Activated CD8-positive, alpha-beta T cell treated with anti-CD3 and anti-CD28 coated beads, Interleukin-2, amount 10 ng/mL, durations not matched to agents 7 days and 5 days (primary cell): ENCODE measurements around the gene ZNF48. TPM values are rescaled to one million over a fixed set of nuclear protein-coding genes. Genes with fewer than 3 reads are reported as not detected.

ENCODE experiments used
- ATAC-seq: fragments of 150-1000 bp; cut with Tn5 transposase; one replicate; pipeline ENCODE4 v1.10.0; 2021; ENCODE audit warnings: moderate library complexity
- CTCF ChIA-PET: fragments of 350-600 bp; sonication (Branson Sonifier 250); formaldehyde crosslinking; loops from one replicate; lab custom pipeline; 2021; ENCODE audit warnings: antibody characterized with exemption; lab: Charles Lee
- POLR2A ChIA-PET: fragments of 350-600 bp; sonication (Branson Sonifier 250); formaldehyde crosslinking; loops from one replicate; lab custom pipeline; 2021; ENCODE audit warnings: antibody characterized with exemption; lab: Charles Lee
- DNase-seq: peaks from one replicate; pipeline ENCODE4 v3.0.0-alpha.2; 2020
- H3K27ac Mint-ChIP-seq: one replicate; pipeline ENCODE4 v1.8.0; 2021; ENCODE audit warnings: mild to moderate bottlenecking, mixed read lengths
- H3K27me3 Mint-ChIP-seq: one replicate; pipeline ENCODE4 v1.8.0; 2021; ENCODE audit warnings: low read depth, mixed read lengths
- H3K36me3 Mint-ChIP-seq: one replicate; pipeline ENCODE4 v1.8.0; 2021; ENCODE audit warnings: low read depth, mixed read lengths
- H3K4me1 Mint-ChIP-seq: one replicate; pipeline ENCODE4 v1.8.0; 2021; ENCODE audit warnings: low read depth, mixed read lengths
- H3K4me3 Mint-ChIP-seq: one replicate; pipeline ENCODE4 v1.8.0; 2021; ENCODE audit warnings: mild to moderate bottlenecking, mixed read lengths
- H3K9me3 Mint-ChIP-seq: one replicate; pipeline ENCODE4 v1.8.0; 2022; ENCODE audit warnings: mixed read lengths; ENCODE audit not compliant: insufficient read depth
- total RNA-seq, 2 experiments: library from RNA; stranded (reverse); gene quantifications; one replicate each; pipeline ENCODE4 v1.2.3, GENCODE V29; 2021

Gene ZNF48
- total RNA-seq, 2 experiments from 2014 or later: 13.5 to 13.8 TPM

DNA sequence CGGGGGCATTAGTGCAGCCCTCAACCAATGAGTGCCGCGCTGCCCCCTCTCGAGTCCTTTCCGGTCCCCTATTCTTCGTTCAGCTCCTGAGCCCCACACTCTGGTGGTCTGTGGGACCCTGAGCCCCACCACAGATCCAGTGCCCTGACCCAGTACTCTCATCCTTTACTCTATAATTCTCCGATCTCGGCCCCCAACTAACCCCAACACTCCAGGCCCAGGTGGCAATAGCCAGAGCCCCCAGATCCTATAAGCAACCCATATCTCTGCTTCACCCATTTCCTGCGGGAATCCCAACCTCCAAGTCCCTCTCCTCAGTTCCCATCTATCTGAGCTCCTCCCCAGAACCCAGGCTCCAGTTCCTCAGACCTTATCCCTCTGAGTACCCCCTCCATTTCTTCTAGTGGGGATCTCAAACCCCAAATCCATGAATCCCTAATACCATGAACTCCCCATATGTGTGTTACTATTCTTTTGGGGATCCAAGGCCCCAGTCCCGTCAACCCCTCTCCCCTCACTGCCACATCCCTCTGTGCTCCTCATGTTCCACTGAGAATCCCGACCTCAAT, 23.9 kb upstream of the ZNF48 start:
- Mint-ChIP-seq H3K27ac (peak overlapping the region; percentile 92), H3K27me3 (no peaks in the 10 kb centered on the region), H3K36me3 (peaks cover 26% of the 10 kb centered on the region), H3K4me3 (peak overlapping the region; percentile 83), H3K9me3 (no peaks in the 10 kb centered on the region), H3K4me1 (peaks cover 43% of the 10 kb centered on the region)
- ChIA-PET POLR2A (interaction anchor here (0.9 to 2.7 kb wide), 9 partner anchors 9 to 187 kb away, joined by 3 to 20 read pairs (median 4); partner anchors contain the start of genes CD2BP2, SEPTIN1, ZNF764 and ZNF771), CTCF (interaction anchor here (0.9 to 3.0 kb wide), 12 partner anchors 9 to 244 kb away, joined by 3 to 36 read pairs (median 6); partner anchors contain the start of genes CD2BP2, DCTPP1, SEPTIN1 and ZNF48)
- DNase-seq: no peak
- ATAC-seq: no peak

- ATAC-seq (no peak), DNase-seq (no peak)
- Mint-ChIP-seq H3K27ac (peak overlapping the region; percentile 92), H3K27me3 (no peaks in the 10 kb centered on the region), H3K4me3 (peak overlapping the region; percentile 83), H3K36me3 (peaks cover 20% of the 10 kb centered on the region), H3K9me3 (no peaks in the 10 kb centered on the region), H3K4me1 (peaks cover 43% of the 10 kb centered on the region)
- ChIA-PET POLR2A (interaction anchor here (0.5 to 2.7 kb wide), 6 partner anchors 10 to 208 kb away, joined by 3 to 20 read pairs (median 4); partner anchors contain the start of genes CD2BP2, SEPTIN1, ZNF764 and ZNF771), CTCF (interaction anchor here (1.9 to 3.0 kb wide), 5 partner anchors 8 to 58 kb away, joined by 5 to 36 read pairs (median 11); partner anchors contain the start of genes CD2BP2, DCTPP1 and ZNF771)
Measured at GRCh38 chr16:30372038-30372712, 23.0 kb upstream of the ZNF48 start.

- ATAC-seq (no peak), DNase-seq (no peak)
- no peaks in the 10 kb centered on the region for H3K9me3 Mint-ChIP-seq
- peaks cover 43% of the 10 kb centered on the region for H3K4me1 Mint-ChIP-seq
- peak overlapping the region; percentile 92 for H3K27ac Mint-ChIP-seq
- no peak overlapping the region for H3K4me3 Mint-ChIP-seq
- ChIA-PET CTCF (interaction anchor here (3.0 kb wide), 1 partner anchor 36 kb away, joined by 36 read pairs; the partner anchor contains the start of gene ZNF771), POLR2A (interaction anchor here (0.5 to 2.7 kb wide), 2 partner anchors 10 to 207 kb away, joined by 3 to 20 read pairs; partner anchors contain the start of gene SEPTIN1)
- H3K36me3 Mint-ChIP-seq: peaks cover 20% of the 10 kb centered on the region
- H3K27me3 Mint-ChIP-seq: no peaks in the 10 kb centered on the region
Measured at GRCh38 chr16:30372725-30373124, 22.5 kb upstream of the ZNF48 start.

- Mint-ChIP-seq H3K4me1 (peaks cover 50% of the 10 kb centered on the region), H3K4me3 (no peak within 1 kb of the TSS), H3K27ac (peak within 1 kb of the TSS; percentile 60), H3K27me3 (no peaks in the 10 kb centered on the region), H3K36me3 (peaks cover 21% of the 10 kb centered on the region), H3K9me3 (no peaks in the 10 kb centered on the region)
- CTCF ChIA-PET: no interaction called here
- POLR2A ChIA-PET: interaction anchor here (0.6 kb wide), 1 partner anchor 559 kb away, joined by 4 read pairs; the partner anchor contains the start of gene PAGR1
- no peak for DNase-seq
- no peak for ATAC-seq
Measured at GRCh38 chr16:30374538-30374937, 20.7 kb upstream of the ZNF48 start, which contains the start of gene MYL11. Gene MYL11, plus strand, starts transcription at chr16:30374802. Its CDS starts 56 bp downstream, at chr16:30374858.

DNA sequence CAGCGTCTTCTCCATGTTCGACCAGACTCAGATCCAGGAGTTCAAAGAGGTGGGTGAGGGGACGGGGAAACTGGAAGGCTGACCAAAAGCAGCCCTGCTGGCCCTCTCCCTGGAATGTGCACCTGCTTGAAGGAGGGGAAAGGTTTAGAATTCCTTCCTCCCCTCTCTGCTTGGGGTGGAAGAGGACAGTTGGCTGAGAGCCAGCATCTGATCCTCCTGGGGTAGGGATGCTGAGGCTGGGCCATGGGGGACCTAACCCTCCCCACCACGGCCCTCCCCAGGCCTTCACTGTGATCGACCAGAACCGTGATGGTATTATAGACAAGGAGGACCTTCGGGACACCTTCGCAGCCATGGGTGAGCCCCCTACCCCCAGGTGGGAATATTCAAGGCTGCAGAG, 19.4 kb upstream of the ZNF48 start:
- ATAC-seq (no peak), DNase-seq (no peak)
- CTCF ChIA-PET: no interaction called here
- Mint-ChIP-seq H3K4me1 (peaks cover 64% of the 10 kb centered on the region), H3K9me3 (no peaks in the 10 kb centered on the region), H3K4me3 (no peak overlapping the region), H3K36me3 (peaks cover 33% of the 10 kb centered on the region), H3K27ac (peak overlapping the region; percentile 46), H3K27me3 (no peaks in the 10 kb centered on the region)
- POLR2A ChIA-PET: interaction anchor here (1.4 kb wide), 1 partner anchor 189 kb away, joined by 4 read pairs; no protein-coding TSS in a partner anchor

GRCh38 chr16:30376461-30376902, 18.7 kb upstream of the ZNF48 start:
- CTCF ChIA-PET: interaction anchor here (1.1 kb wide), 1 partner anchor 35 kb away, joined by 3 read pairs; no protein-coding TSS in a partner anchor
- peaks cover 64% of the 10 kb centered on the region for H3K4me1 Mint-ChIP-seq
- H3K36me3 Mint-ChIP-seq: peaks cover 40% of the 10 kb centered on the region
- DNase-seq: no peak
- peak overlapping the region; percentile 99 for H3K4me3 Mint-ChIP-seq
- no peak for ATAC-seq
- H3K27me3 Mint-ChIP-seq: no peaks in the 10 kb centered on the region
- H3K9me3 Mint-ChIP-seq: no peaks in the 10 kb centered on the region
- POLR2A ChIA-PET: interaction anchor here (0.6 to 2.2 kb wide), 3 partner anchors 19 to 469 kb away, joined by 3 to 8 read pairs (median 4); partner anchors contain the start of gene ZNF48
- H3K27ac Mint-ChIP-seq: no peak overlapping the region

DNA sequence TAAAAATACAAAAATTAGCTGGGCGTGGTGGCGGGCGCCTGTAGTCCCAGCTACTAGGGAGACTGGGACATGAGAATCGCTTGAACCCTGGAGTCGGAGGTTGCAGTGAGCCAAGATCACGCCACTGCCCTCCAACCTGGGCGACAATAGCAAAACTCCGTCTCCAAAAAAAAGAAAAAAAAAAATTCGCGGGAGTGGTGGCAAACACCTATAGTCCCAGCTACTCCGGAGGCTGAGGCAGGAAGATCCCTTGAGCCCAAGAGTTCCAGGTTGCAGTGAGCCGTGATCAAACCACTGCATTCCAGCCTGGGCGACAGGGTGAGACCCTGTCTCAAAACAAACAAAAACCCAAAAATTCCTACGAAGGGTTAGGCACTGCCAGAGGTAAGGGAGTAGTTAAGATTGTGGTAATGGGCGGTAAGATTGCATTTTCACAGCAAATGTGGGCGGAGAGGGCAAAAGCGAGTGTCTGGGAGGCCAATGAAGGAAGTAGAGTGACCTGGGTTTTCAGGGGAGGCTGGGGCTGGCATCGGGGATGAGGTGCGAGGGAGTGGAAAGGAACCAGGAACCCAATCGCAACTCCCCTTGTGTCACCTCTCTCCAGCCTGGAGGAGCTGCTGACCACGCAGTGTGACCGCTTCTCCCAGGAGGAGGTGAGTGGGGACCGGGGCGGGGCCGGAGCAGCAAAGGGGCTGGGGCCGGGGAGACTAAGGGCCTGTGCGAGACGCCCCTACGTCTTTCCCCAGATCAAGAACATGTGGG, 18.0 kb upstream of the ZNF48 start:
- no peaks in the 10 kb centered on the region for H3K9me3 Mint-ChIP-seq
- H3K4me1 Mint-ChIP-seq: peaks cover 60% of the 10 kb centered on the region
- peak overlapping the region; percentile 99 for H3K4me3 Mint-ChIP-seq
- ChIA-PET CTCF (interaction anchor here (1.1 to 2.0 kb wide), 3 partner anchors 9 to 34 kb away, joined by 3 to 6 read pairs (median 4); partner anchors contain the start of gene ZNF771), POLR2A (interaction anchor here (0.5 to 2.2 kb wide), 9 partner anchors 9 to 468 kb away, joined by 3 to 8 read pairs (median 4); partner anchors contain the start of genes CD2BP2, CORO1A, ZNF48 and ZNF771)
- no peak for ATAC-seq
- DNase-seq: no peak
- H3K36me3 Mint-ChIP-seq: peaks cover 44% of the 10 kb centered on the region
- H3K27ac Mint-ChIP-seq: peak overlapping the region; percentile 100
- H3K27me3 Mint-ChIP-seq: no peaks in the 10 kb centered on the region

- ATAC-seq: peak; percentile 31
- H3K4me3 Mint-ChIP-seq: peak overlapping the region; percentile 99
- H3K9me3 Mint-ChIP-seq: no peaks in the 10 kb centered on the region
- H3K27me3 Mint-ChIP-seq: no peaks in the 10 kb centered on the region
- peak; percentile 90 for DNase-seq
- H3K27ac Mint-ChIP-seq: peak overlapping the region; percentile 100
- ChIA-PET CTCF (interaction anchor here (1.6 to 2.0 kb wide), 2 partner anchors 9 to 29 kb away, joined by 4 to 6 read pairs; partner anchors contain the start of gene ZNF771), POLR2A (interaction anchor here (0.5 to 2.2 kb wide), 8 partner anchors 9 to 195 kb away, joined by 3 to 8 read pairs (median 4); partner anchors contain the start of genes CD2BP2, CORO1A, ZNF48 and ZNF771)
- peaks cover 48% of the 10 kb centered on the region for H3K36me3 Mint-ChIP-seq
- H3K4me1 Mint-ChIP-seq: peaks cover 59% of the 10 kb centered on the region
Measured at GRCh38 chr16:30377812-30378235, 17.4 kb upstream of the ZNF48 start.

DNA sequence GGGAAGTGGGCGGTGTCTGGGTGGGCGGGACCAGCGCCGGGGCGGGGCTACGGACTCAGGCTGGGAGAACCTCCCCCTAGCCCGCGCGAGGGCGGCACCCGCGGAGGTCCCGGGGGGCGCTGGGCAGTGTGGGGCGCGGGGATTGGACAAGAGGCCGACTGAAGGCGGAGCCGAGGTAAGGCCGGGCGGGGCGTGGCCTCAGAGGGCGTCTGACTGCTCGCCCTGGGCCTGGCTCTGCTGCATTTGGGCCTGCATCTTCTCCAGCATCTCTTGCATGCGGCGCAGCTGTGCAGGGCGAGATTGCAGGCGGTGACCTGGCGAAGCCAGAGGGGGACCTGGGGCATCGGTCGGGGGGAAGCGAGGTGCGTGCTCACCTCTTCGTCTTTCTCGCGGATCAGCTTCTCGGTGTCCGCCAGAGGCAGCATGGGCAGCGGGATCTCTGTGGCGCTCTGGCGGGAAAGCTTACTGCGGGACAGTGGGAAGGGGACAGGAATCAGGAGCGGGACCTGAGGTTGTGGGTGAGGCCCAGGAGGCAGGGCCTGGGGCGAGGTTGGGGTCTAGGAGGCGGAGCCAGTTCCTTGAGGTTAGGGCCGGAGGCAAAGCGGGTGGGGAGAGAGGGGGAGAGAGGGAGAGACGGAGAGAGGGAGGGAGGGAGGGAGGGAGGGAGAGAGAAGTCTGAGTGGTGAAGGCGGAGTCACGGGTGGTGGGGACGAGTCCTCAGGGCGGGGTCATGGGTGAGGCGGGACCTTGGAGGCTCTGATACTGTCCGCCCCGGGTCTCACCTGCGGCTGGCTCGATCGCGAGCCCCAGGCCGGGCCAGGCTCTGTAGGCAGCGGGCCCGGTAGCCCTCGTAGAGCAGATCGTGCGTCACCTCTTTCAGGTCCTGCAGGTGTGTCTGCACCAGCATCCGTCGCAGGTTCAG, 16.7 kb upstream of the ZNF48 start:
- Mint-ChIP-seq H3K9me3 (no peaks in the 10 kb centered on the region), H3K27ac (peak overlapping the region; percentile 100), H3K36me3 (peaks cover 49% of the 10 kb centered on the region), H3K4me1 (peaks cover 65% of the 10 kb centered on the region), H3K4me3 (peak overlapping the region; percentile 99), H3K27me3 (no peaks in the 10 kb centered on the region)
- POLR2A ChIA-PET: interaction anchor here (0.6 to 2.2 kb wide), 7 partner anchors 9 to 195 kb away, joined by 3 to 8 read pairs (median 5); partner anchors contain the start of genes CD2BP2, CORO1A, ZNF48 and ZNF771
- DNase-seq (peak; percentile 99), ATAC-seq (peak; percentile 88)
- CTCF ChIA-PET: interaction anchor here (1.6 to 2.8 kb wide), 3 partner anchors 7 to 29 kb away, joined by 4 to 11 read pairs (median 6); partner anchors contain the start of gene ZNF771
